HG02943 (cell line): Measurements from ENCODE around the gene PARD3.

Experiments used
- ATAC-seq: cut with Tn5 transposase; IDR thresholded peaks from one replicate; pipeline ENCODE4 v1.9.1; 2021; ENCODE audit warnings: mild to moderate bottlenecking, low read depth, moderate library complexity; ENCODE audit not compliant: unreplicated experiment

The PARD3 gene

GRCh38 chr10:34166354-34166753 is 648.7 kb downstream of the PARD3 start:
- ATAC-seq: no peak

- ATAC-seq: no peak
Observed at GRCh38 chr10:34164029-34164428, 651.1 kb downstream of the PARD3 start.

GRCh38 chr10:34163075-34163905 is 651.8 kb downstream of the PARD3 start:
- ATAC-seq: no peak

GRCh38 chr10:34161777-34162370 is 653.2 kb downstream of the PARD3 start:
- no peak for ATAC-seq

- no peak for ATAC-seq
Observed at GRCh38 chr10:34160595-34160994, 654.5 kb downstream of the PARD3 start.

- no peak for ATAC-seq
Observed at GRCh38 chr10:34157501-34157900, 657.6 kb downstream of the PARD3 start.

- ATAC-seq: no peak
Observed at GRCh38 chr10:34156781-34157425, 658.2 kb downstream of the PARD3 start.

- no peak for ATAC-seq
Observed at GRCh38 chr10:34155812-34156211, 659.3 kb downstream of the PARD3 start.

- ATAC-seq: no peak
Observed at GRCh38 chr10:34154383-34154900, 660.7 kb downstream of the PARD3 start.

GRCh38 chr10:34153663-34154382 is 661.3 kb downstream of the PARD3 start:
- no peak for ATAC-seq

- ATAC-seq: no peak
Observed at GRCh38 chr10:34152434-34152833, 662.7 kb downstream of the PARD3 start.

GRCh38 chr10:34151931-34152330 is 663.2 kb downstream of the PARD3 start:
- ATAC-seq: no peak

- no peak for ATAC-seq
Observed at GRCh38 chr10:34151481-34151880, 663.6 kb downstream of the PARD3 start.

- ATAC-seq: no peak
Observed at GRCh38 chr10:34150103-34150502, 665.0 kb downstream of the PARD3 start.

GRCh38 chr10:34148305-34148657 is 666.8 kb downstream of the PARD3 start:
- no peak for ATAC-seq

GRCh38 chr10:34147641-34148304 is 667.3 kb downstream of the PARD3 start:
- ATAC-seq: no peak

GRCh38 chr10:34145715-34146114 is 669.4 kb downstream of the PARD3 start:
- no peak for ATAC-seq

GRCh38 chr10:34143466-34143865 is 671.6 kb downstream of the PARD3 start:
- no peak for ATAC-seq

GRCh38 chr10:34141032-34141680 is 673.9 kb downstream of the PARD3 start:
- no peak for ATAC-seq

- ATAC-seq: no peak
Observed at GRCh38 chr10:34139559-34139958, 675.5 kb downstream of the PARD3 start.
